Activated CD4-positive, alpha-beta T cell treated with anti-CD3 and anti-CD28 coated beads for 1 hour (primary cell): ENCODE measurements around the gene ABHD1.
"Not testable (repeated sequence)": the region's sequence is repeated elsewhere in the genome, so short reads cannot be mapped to it uniquely, and the experiment has no call there.

Experiments
- DNase-seq: peaks from one replicate; pipeline ENCODE4 v3.0.0-alpha.2; 2020

ABHD1 gene

DNA sequence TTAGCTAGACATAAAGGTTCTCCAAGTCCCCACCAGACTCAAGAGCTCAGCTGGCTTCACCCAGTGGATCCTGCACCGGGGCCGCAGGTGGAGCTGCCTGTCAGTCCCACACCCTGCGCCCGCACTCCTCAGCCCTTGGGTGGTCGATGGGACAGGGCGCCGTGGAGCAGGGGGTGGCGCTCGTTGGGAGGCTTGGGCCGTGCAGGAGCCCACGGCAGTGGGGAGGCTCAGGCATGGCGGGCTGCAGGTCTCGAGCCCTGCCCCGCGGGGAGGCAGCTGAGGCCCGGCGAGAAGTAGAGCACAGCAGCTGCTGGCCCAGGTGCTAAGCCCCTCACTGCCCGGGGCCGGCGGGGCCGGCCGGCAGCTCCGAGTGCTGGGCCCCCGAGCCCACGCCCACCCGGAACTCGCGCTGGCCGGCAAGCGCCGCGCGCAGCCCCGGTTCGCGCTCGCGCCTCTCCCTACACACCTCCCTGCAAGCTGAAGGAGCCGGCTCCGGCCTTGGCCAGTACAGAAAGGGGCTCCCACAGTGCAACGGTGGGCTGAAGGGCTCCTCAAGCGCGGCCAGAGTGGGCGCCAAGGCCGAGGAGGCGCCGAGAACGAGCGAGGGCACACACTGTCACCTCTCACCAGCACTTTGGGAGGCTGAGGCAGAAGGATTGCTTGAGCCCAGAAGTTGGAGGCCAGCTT is 12.1 kb upstream of the ABHD1 start:
- DNase-seq: not testable (repeated sequence)

DNA sequence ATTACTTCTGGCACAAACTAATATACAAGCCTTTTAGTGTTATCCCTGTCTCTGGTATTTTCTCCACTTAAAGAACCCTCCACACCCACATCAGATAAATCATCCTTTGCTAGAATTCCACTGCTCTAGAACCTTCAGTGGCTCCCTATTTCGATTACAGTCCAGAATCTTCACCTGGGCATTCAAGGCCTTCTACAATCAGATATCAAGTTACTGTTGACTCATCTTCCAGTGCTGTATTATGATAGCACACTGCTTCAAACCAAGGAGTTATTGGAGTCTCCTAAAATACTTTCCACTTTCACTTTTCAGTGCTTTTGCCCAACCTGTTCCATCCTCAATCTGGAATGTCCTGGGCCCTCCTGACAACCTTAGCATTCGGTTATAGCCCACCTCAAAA is 8.1 kb upstream of the ABHD1 start:
- no peak for DNase-seq

DNA sequence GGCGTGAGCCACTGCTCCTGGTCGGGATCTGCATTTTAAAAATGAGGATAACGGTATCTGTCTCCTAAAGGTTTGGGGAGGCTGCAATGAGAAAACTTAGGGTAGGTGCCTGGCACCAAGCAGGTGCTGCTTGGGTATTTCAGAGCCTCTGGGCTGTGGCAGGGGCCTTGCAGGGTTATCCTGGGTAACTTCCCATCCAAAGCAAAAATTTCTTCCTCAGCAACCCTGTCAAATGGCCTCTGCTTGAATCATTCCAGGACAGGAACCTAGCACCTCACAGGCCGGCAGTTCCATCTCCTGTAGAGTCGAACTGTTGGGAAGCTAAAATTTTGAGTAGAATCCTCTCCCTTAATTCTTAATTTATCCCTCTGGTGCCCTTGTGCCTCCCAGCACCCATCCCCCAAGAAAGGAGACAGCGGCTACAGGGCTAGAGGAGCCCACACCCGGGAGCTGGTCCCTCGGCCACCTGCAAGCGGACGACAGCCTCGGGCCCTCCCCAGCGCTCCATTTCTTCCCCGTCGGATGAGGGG is 5.6 kb upstream of the ABHD1 start:
- DNase-seq: no peak

DNA sequence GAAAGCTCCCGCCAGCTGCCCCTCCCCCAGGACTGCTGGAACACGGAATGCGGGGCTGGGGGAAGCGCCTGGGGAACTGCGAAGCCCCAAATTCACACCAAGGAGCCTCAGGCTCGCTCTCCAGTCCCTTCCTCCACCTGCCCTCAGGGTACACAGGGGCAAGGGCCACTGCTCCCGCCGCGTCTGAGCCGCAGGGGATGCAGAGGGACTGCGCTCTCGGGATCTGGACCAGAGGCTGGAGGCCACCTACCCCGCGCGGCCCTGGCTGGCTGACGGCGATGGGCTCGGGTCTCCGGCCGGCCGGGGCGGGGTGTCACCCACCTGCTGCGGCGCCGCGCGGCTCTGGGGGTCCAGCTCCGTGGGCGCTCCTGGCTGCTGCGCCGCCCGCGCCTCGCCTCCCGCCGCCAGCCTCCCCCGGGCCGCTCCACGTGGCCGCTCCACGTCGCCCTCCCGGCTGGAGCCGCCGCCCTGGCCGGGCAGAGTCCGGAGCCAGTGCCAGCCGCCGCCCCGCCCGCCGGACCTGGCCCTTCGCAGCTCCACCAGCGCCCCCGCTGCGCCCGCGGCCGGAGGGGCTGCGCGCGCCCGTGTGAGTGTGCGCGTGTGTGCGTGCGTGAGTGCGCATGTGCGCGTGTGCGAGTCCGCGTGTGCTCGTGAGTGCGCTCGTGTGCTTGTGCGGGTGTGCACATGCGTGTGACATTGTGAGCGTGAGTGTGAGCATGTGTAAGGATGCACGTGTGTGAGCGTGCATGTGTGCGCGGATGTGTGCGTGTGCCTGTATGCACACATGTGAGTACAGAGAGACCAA is 4.9 kb upstream of the ABHD1 start, which contains the start of gene CGREF1:
Gene CGREF1, minus strand, starts transcription at position 604 of the 805 bp plus-strand sequence. CDS start 14,762 bp downstream, outside the sequence.
- DNase-seq: no peak

DNA sequence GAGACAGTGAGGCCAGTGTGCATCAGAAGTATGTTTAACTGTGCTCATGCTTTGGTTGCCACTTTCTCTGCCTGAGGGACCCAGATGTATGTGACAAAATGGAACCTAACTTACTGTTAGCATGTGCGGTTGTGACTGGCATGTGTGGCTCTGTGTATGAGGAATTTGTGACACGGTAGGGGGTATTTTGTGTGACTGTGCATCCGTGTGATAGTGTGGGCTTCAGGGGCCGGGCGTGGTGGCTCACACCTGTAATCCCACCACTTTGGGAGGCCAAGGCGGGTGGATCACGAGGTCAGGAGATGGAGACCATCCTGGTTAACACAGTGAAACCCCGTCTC is 4.3 kb upstream of the ABHD1 start:
- DNase-seq: not testable (repeated sequence)

DNA sequence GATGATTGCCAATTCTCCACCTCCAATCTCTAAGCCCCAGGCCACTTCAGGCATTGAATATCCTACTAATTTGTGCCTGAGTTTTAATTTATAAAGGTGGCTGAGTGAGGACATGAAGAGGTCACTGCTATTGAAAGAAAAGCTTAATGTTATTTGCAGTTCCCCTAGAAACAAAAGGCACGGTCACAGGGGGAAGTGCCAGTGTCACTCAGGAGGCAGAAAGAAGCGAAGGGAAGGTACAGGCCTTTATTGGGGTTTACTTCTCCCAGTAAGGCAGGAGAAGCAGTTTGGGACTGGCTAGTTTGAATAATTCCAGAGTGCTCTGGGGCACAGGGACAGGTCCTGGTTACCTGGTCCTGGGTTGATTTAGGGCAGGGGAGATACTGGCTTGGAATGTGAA is 1.7 kb upstream of the ABHD1 start:
- DNase-seq: no peak

DNA sequence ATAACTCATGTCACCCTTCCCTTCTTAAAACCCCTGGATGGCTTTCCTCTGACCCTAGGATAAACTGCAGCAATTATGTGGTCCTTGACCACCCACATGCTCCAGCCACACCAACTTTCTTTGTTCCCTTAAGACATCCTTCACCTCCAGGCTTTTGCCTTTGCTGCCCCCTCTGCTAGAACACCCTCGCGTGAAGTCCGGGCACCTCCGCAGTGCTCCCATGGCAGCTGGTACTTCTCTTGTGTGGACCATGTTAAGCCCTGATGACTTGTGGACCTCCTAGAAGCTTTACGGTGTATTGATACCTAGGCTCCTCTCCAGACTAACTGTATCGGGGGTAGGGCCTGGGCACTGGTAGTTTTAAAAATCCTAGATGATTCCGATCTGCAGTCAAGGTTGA is 824 bp upstream of the ABHD1 start:
- DNase-seq: no peak

DNA sequence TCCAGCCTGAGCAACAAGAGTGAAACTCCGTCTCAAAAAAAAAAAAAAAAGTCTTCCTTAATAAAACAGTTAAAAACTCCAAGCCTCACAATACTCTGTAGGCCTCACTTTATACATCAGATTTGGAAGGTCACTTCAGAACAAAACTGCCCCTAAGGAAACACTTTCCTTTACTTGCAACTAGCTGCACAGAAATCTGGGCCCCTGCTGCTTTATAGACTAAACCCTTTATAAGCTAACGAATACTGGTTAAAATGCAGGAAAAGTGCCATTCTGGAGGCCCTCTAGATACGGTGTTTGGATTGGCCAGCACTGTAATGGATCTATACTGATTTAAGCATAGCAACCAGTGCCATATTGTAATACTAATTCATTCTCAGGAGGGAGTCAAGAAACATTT is 1.5 kb downstream of the ABHD1 start:
- DNase-seq: no peak

DNA sequence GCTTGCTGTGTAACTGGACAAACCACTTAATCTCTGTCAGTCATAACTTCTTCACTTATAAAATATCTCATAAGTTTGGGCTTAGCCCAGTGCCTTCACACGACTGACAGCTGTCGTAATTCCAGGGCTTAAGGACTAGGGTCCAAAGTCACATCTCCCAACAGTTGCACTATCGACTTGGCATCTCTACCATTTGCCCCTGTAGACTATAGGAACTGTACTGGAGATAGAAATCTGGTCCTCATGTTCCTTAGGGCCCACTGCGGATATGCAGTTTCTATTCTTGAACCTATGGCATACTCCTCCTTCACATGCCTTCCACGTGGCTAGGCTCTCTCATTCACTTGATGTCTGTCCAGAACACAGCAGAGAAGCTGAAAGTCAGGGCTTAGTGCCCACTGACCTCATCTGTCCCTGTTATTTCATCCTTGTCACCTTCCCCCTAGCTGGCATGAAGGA is 2.7 kb downstream of the ABHD1 start:
- no peak for DNase-seq

DNA sequence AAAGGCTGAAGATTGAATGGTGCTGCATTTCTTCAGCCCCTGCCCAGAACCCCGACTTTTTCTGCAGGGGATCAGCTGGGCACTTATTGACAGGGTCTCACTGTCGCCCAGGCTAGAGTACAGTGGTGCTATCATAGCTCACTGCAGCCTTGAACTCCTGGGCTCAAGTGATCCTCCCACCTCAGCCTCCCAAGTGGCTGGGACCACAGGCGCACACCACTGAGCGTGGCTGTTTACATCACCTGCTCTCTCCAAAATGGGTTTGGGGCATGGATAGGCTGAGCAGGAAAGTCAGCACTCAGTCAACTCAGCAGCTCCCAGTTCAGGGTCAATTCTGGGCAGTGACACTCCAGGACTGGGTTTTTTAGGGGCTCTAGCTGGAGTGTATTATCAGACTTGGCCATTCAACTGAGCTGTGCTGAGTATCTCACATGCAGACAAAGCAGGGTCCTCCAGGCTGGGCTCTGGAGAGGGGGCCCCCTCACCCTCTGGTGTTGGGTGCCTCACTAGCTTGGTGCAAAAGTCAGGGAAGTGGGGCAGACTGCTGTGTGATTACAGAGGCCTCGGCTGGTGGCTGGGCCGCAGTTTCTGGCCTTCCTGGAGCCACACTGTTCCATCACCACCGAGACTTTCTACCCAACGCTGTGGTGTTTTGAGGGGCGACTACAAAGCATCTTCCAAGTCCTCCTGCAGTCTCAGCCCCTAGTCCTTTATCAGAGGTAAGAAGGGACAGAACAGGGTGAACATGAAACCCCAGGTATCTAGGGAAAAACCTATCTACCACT is 4.5 kb downstream of the ABHD1 start:
- no peak for DNase-seq

DNA sequence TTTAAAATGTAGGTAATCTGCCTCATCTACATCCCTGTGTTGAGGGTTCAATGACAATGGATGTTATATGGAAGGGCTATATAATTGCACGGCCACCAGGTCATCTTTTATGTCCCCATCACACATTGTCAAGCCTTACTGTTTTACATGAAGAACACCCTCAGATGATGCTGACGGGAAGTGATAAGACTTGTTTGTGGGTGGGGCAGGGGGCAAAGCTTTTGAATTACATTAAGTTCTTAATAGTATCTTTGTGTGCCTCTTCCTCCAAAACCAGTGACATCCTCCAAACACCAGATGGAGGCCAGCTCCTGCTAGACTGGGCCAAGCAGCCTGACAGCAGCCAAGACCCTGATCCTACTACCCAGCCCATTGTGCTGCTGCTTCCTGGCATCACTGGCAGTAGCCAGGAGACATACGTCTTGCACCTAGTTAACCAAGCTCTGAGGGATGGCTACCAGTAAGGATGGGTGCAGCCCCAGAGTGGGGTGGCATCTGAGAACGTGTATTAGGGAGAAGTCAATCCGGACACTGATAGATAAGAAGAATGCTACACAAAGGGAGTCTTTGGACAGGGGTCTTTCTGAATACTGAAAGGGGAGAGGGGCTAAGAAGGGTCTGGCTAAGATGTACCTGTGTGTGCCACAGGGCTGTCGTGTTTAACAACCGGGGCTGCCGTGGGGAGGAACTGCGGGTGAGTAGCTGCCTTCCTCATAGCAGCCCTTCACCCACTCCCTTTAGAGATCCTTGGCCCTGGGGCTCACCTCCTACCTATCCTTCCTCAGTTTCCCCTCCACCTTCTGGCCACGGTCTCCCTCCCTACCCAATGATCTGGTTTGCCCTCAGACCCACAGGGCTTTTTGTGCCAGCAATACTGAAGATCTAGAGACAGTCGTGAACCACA is 5.3 kb downstream of the ABHD1 start:
- DNase-seq: no peak

DNA sequence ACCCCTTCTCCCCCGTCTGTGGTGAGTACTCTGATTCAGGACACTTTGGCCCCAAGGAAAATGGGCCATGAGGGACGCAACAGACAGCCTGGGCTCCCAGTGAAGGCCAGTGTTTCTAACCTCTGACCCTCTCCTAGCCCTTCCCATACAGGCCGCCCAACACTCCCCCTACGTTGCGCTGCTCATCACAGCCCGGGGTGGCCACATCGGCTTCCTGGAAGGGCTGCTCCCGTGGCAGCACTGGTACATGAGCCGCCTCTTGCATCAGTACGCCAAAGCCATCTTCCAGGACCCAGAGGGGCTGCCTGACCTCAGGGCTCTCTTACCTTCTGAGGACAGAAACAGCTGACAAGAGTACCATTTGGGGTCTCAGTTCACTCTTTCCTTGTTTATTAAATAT is 6.8 kb downstream of the ABHD1 start:
- no peak for DNase-seq

DNA sequence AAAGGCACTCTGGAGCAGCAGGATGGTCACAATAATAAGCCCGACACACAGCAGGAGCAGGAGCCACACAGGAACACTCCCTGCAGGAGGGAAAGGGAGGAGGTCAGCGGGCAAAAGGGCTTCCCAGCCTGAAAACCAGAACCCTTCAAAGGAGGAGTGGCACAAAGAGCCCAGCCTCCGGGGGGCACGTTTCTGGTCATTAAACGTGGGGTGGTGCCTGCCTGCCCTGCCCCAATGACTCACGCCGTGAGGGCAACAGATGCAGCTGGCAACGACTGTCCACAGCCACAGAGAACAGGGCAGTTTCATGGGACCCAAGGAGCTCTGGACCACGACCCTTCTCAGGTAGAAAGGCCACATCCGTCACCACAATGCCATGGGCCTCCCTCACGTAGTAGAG is 7.8 kb downstream of the ABHD1 start:
- DNase-seq: no peak

DNA sequence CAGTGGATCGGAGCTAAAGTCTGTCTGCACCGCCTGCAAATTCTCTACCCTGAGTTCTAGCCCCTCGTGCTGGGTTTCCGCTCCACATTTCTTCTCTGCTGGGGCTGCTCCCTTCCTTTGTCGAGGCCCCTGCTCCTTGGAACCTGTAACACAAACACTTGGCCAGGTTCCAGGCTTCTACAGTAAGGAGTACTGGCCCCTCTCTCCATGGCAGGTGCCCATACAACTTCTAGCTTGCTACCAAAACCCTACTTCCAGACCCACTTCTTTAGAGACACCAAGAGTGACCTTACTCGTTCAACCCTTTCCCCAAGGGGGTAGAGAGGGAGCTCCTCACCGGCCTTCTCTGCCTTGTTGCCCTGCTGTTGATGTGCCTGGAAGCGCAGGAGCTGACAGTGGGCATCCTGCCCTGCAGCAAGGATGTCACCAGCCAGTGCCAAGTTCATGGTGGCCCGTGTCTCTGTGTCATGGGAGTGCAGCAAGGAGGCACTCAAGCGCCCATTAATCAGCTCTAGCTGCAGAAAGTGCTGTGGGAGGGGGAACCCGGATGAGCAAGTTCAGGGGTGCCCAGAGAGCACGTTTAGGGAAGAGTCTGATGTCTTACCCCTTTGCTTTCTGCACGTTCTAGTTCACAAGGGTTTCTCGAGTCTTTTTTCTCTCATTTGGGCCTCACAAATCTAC is 9.7 kb downstream of the ABHD1 start:
- DNase-seq: no peak

DNA sequence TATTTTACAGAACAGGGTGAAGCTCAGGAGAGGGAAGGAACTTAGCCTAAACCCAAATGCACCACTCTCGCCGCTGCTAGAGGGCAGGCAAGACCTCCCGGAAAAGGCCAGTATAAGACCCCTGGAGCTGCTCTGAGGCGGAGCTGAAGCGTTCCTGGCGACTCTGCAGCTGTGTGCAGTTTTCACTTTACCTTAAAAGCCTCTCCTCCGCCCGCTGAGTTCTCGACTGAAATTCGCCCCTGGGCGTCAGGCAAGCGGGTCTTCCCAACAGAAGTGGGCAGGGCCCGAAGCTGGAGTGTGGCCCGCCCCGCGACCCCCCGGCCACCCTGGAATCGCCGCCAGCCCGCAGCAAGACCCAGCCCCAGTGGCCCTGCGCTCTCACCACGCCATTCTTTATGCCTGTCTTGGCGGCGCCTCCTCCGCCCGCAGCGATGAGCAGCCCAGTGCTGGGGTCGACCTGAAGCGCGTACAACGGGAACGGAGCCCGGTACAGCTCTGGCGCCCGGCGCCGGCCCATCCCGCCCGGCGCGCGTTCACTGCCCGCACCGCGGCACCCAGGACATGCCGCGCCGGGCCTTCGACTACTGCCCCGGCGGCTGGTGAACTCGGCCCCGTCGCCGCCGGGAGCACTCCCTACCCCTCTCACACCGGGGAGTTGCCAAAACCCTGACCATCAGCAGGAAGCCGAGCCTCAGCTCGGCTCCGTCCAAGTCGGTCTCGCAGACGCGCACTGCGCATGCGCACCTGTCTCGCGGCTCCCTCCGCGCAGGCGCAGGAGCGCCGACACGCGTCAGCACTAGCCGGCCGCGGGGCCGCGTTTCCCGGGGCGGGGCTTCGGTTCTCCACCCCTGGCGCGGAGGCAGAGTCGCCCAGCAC is 10.5 kb downstream of the ABHD1 start, which contains the start of gene PREB:
Gene PREB, minus strand, starts transcription at position 732 of the 876 bp plus-strand sequence. Its CDS starts 215 bp downstream, at position 517.
- DNase-seq: peak; percentile 98

DNA sequence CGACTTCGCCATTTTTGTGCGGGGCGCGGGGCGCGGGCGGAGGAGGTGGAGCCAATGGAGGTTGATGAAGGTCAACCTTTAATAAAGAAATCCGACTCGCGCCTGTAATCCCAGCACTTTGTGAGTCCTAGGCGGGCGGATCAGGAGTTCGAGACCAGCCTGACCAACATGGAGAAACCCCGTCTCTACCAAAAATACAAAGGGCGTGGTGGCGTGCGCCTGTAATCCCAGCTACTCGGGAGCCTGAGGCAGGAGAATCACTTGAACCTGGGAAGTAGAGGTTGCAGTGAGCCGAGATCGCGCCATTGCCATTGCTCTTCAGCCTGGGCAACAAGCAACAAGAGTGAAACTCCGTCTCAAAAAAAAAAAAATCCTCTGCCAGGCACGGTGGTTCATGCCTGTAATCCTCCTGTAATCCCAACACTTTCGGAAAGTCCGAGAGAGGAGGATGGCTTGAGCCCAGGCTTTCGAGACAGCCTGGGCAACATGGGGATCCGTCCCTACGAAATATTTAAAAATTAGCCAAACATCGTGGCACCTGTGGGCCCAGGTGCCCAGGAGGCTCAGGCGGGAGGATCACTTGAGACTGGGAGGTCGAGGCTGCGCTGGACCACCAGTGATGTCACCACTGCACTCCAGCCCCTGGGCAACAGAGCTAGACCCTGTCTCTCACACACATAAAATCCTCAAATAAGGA is 11.3 kb downstream of the ABHD1 start:
- no peak for DNase-seq

DNA sequence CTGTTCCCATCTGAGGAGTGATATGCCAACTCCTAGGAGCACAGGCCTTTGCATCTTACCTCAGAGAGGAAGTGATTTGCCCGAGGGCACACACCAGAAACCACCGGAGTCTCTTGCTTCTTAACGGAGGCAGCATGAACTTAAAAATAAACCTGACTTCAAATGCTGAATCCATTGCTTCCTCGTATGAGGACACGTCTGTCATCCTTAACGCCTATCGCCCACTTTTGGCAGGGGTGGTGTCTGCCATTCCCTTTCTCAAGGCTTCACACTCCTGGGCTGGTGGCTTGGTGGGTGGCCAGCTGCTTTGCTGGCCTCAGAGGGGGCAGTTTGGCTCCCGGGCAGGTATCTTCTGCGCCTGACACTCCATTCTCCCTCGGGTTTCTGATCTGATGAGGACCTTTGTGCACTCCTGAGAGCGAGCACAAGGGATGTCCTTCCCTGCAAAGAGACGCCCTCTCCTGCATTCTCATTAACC is 11.9 kb downstream of the ABHD1 start:
- no peak for DNase-seq

DNA sequence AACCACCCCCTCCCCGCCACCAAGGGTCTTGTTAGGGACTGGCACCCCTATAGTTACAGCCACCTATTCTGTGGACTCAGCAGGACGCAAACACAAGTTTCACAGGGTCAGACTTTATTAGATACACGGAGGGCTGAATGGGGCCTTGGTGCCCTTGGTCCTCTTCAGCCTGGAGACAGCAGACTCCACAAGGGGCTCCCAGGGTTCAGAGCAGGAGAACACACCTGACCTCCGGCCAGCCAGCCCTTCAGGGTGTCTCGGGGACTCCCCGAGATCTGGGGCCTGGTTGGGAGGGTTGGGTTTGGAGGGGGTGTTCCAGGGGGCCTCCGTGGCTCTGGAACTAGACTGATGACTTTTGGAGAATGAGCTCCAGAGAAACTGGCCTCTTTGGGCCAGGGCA is 13.1 kb downstream of the ABHD1 start:
- no peak for DNase-seq

DNA sequence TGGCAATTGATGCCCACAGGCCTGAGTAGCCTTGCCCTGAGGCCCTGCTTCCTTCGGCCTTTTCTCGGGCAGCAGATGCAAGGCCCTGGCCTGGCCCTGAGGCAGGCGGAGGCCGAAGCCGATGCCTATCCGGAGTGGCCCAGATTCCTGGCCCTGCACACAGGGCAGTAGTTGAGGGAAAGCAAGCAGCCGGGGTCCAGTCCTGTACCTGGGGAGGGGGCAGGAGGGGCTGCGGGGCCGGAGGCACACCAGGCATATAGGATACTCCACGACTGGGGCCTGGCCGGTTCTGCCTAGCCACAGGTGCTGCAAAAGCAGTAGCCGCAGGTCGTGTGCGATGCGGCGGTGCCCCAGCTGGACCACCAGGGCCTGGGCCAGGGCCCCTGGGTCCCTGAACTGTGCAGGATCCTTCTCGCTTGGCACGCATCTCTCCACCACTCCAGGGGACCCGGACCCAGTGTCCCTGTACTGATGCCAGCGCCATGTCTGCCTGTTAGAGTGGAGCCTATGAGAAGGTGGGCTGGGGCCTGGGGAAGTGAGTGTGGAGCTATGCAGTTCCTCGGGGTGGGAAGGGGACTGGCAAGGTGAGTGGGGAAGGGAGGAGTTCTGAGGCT is 13.8 kb downstream of the ABHD1 start:
- no peak for DNase-seq
